ENCODE measurements around the gene SNAP29. TPM values are rescaled to one million over a fixed set of nuclear protein-coding genes. Genes with fewer than 3 reads are reported as not detected.
"Not testable (repeated sequence)": the region's sequence is repeated elsewhere in the genome, so short reads cannot be mapped to it uniquely, and the experiment has no call there.

Gene SNAP29
- total RNA-seq, 4 donors from 2014 or later = 8.0 to 25.5 (median 20.3) TPM

GRCh38 chr22:20926243-20926642 lies 67.4 kb downstream of the SNAP29 start:
- in situ Hi-C loops (cut with MboI; ENCODE audit: low pct_ligation_motif_present in 1 of 4, low pct_unique_long_range_greater_than_20kb in 1 of 4, low sequenced_read_pairs in 3 of 4) = no loop called here
- no peaks in the 10 kb centered on the region for H3K27me3 ChIP-seq
- TF ChIP-seq POLR2AphosphoS5 (IDR thresholded peaks at IDR 0.05) = no peak
- no peak for TF ChIP-seq CTCF (IDR thresholded peaks at IDR 0.05)
- no peak for TF ChIP-seq EP300 (IDR thresholded peaks at IDR 0.05; ENCODE audit: low read depth)
- TF ChIP-seq POLR2A (IDR thresholded peaks at IDR 0.05) = no peak
- intact Hi-C loops (cut with DNase I; ENCODE audit: low total_unique reads) = no loop called here
- DNase-seq = no peak
- WGBS, 2 donors (ENCODE audit: low coverage in 1 of 2) = 86 to 94% methylated on average over 2 of the region's 2 CpGs
- H3K27ac ChIP-seq = no peak overlapping the region
- no peak overlapping the region for H3K4me3 ChIP-seq
- peaks cover 0 to 68% (median 30%) of the 10 kb centered on the region in 4 donors for H3K4me1 ChIP-seq
- no peaks in the 10 kb centered on the region for H3K36me3 ChIP-seq
- no peaks in the 10 kb centered on the region for H3K9me3 ChIP-seq

GRCh38 chr22:20927940-20928572 lies 69.2 kb downstream of the SNAP29 start:
- intact Hi-C loops (cut with DNase I; ENCODE audit: low total_unique reads) (no loop called here), in situ Hi-C loops (cut with MboI; ENCODE audit: low pct_ligation_motif_present in 1 of 4, low pct_unique_long_range_greater_than_20kb in 1 of 4, low sequenced_read_pairs in 3 of 4) (no loop called here)
- Histone ChIP-seq H3K4me3 (no peak overlapping the region), H3K36me3 (no peaks in the 10 kb centered on the region), H3K27ac (no peak overlapping the region), H3K4me1 (peaks cover 3 to 61% (median 21%) of the 10 kb centered on the region in 4 donors), H3K27me3 (no peaks in the 10 kb centered on the region), H3K9me3 (no peaks in the 10 kb centered on the region)
- no peak for DNase-seq
- WGBS, 2 donors (ENCODE audit: low coverage in 1 of 2) = 82 to 100% methylated on average over 1 to 4 of the region's 4 CpGs
- no peak for TF ChIP-seq POLR2AphosphoS5 (IDR thresholded peaks at IDR 0.05)
- no peak for TF ChIP-seq CTCF (IDR thresholded peaks at IDR 0.05)
- TF ChIP-seq POLR2A (IDR thresholded peaks at IDR 0.05) = no peak
- no peak for TF ChIP-seq EP300 (IDR thresholded peaks at IDR 0.05; ENCODE audit: low read depth)

- intact Hi-C loops (cut with DNase I; ENCODE audit: low total_unique reads) (no loop called here), in situ Hi-C loops (cut with MboI; ENCODE audit: low pct_ligation_motif_present in 1 of 4, low pct_unique_long_range_greater_than_20kb in 1 of 4, low sequenced_read_pairs in 3 of 4) (no loop called here)
- DNase-seq = no peak
- no peaks in the 10 kb centered on the region for H3K9me3 ChIP-seq
- H3K27ac ChIP-seq = no peak overlapping the region
- H3K4me1 ChIP-seq = peaks cover 3 to 56% (median 21%) of the 10 kb centered on the region in 4 donors
- H3K27me3 ChIP-seq = no peaks in the 10 kb centered on the region
- H3K36me3 ChIP-seq = no peaks in the 10 kb centered on the region
- no peak overlapping the region for H3K4me3 ChIP-seq
- 83 to 87% methylated on average over 1 to 4 of the region's 4 CpGs for WGBS, 2 donors (ENCODE audit: low coverage in 1 of 2)
- no peak for TF ChIP-seq EP300 (IDR thresholded peaks at IDR 0.05; ENCODE audit: low read depth)
- TF ChIP-seq POLR2AphosphoS5 (IDR thresholded peaks at IDR 0.05) = no peak
- TF ChIP-seq POLR2A (IDR thresholded peaks at IDR 0.05) = no peak
- no peak for TF ChIP-seq CTCF (IDR thresholded peaks at IDR 0.05)
These were observed 69.8 kb downstream of the SNAP29 start for GRCh38 chr22:20928573-20928967.

- WGBS, 2 donors (ENCODE audit: low coverage in 1 of 2) = 97 to 100% methylated on average over 1 of the region's 1 CpG
- H3K27ac ChIP-seq = no peak overlapping the region
- peaks cover 3 to 44% (median 21%) of the 10 kb centered on the region in 4 donors for H3K4me1 ChIP-seq
- in situ Hi-C loops (cut with MboI; ENCODE audit: low pct_ligation_motif_present in 1 of 4, low pct_unique_long_range_greater_than_20kb in 1 of 4, low sequenced_read_pairs in 3 of 4) (no loop called here), intact Hi-C loops (cut with DNase I; ENCODE audit: low total_unique reads) (no loop called here)
- peaks cover 0 to 9% (median 4%) of the 10 kb centered on the region in 4 donors for H3K36me3 ChIP-seq
- DNase-seq = no peak
- no peak overlapping the region for H3K4me3 ChIP-seq
- no peaks in the 10 kb centered on the region for H3K9me3 ChIP-seq
- H3K27me3 ChIP-seq = no peaks in the 10 kb centered on the region
- TF ChIP-seq POLR2AphosphoS5 (IDR thresholded peaks at IDR 0.05) (no peak), POLR2A (IDR thresholded peaks at IDR 0.05) (no peak), EP300 (IDR thresholded peaks at IDR 0.05; ENCODE audit: low read depth) (no peak), CTCF (IDR thresholded peaks at IDR 0.05) (no peak)
These were observed 71.2 kb downstream of the SNAP29 start for GRCh38 chr22:20930004-20930403.

GRCh38 chr22:20930435-20930834 lies 71.6 kb downstream of the SNAP29 start:
- H3K27ac ChIP-seq; intact Hi-C loops (cut with DNase I; ENCODE audit: low total_unique reads); H3K27me3 ChIP-seq; H3K9me3 ChIP-seq; in situ Hi-C loops (cut with MboI; ENCODE audit: low pct_ligation_motif_present in 1 of 4, low pct_unique_long_range_greater_than_20kb in 1 of 4, low sequenced_read_pairs in 3 of 4); DNase-seq; H3K4me3 ChIP-seq: not testable (repeated sequence)
- H3K4me1 ChIP-seq = peaks cover 3 to 40% (median 21%) of the 10 kb centered on the region in 4 donors
- H3K36me3 ChIP-seq = peaks cover 0 to 13% (median 6%) of the 10 kb centered on the region in 4 donors
- 93 to 97% methylated on average over 5 to 12 of the region's 12 CpGs for WGBS, 2 donors (ENCODE audit: low coverage in 1 of 2)

Data from transverse colon (tissue), 4 donors.